AG04450 (cell line): ENCODE results near the gene TOLLIP. TPM values are rescaled to one million over a fixed set of nuclear protein-coding genes. Genes with fewer than 3 reads are reported as not detected.

Source experiments
- CTCF ChIA-PET: fragments of 300-600, 350-600 bp; formaldehyde crosslinking; extraction: SDS; loops from one replicate; lab custom pipeline; 2022; ENCODE audit warnings: antibody characterized with exemption, inconsistent platforms; lab: Charles Lee
- POLR2A ChIA-PET: fragments of 350-600 bp; formaldehyde crosslinking; extraction: SDS; loops from one replicate; lab custom pipeline; 2021; ENCODE audit warnings: antibody characterized with exemption, inconsistent platforms; lab: Yijun Ruan, JAX
- DNase-seq: peaks from one replicate; pipeline ENCODE4 v3.0.0-alpha.2; 2011; ENCODE audit warnings: low read depth, low spot score
- H3K27ac ChIP-seq: one replicate; pipeline ENCODE4 v1.5.1; 2012; ENCODE audit warnings: low read depth, low read length, control low read depth
- H3K27me3 ChIP-seq: one replicate; pipeline ENCODE4 v1.6.0; 2012; ENCODE audit warnings: low read length; ENCODE audit not compliant: control insufficient read depth, insufficient read depth
- H3K4me3 ChIP-seq: 2 replicates; pipeline ENCODE4 v1.5.1; 2011; ENCODE audit warnings: mild to moderate bottlenecking, low read depth, low read length, control low read depth
- H3K9me3 ChIP-seq: 2 replicates; pipeline ENCODE4 v1.5.1; 2012; ENCODE audit warnings: low read length; ENCODE audit not compliant: control insufficient read depth, insufficient read depth
- polyA plus RNA-seq: library from polyadenylated mRNA; depleted of rRNA; stranded (reverse); fragments of >200 nt; gene quantifications from 2 replicates; pipeline ENCODE4 v1.2.3, GENCODE V29; 2011
- TF ChIP-seq, protein P1 (sequence below): IDR thresholded peaks from 2 replicates; pipeline ENCODE4 v1.5.1; 2011; ENCODE audit warnings: low read depth, low read length, control low read depth, inconsistent platforms

Gene TOLLIP
- polyA plus RNA-seq, 1 experiment = 24.3 TPM

DNA sequence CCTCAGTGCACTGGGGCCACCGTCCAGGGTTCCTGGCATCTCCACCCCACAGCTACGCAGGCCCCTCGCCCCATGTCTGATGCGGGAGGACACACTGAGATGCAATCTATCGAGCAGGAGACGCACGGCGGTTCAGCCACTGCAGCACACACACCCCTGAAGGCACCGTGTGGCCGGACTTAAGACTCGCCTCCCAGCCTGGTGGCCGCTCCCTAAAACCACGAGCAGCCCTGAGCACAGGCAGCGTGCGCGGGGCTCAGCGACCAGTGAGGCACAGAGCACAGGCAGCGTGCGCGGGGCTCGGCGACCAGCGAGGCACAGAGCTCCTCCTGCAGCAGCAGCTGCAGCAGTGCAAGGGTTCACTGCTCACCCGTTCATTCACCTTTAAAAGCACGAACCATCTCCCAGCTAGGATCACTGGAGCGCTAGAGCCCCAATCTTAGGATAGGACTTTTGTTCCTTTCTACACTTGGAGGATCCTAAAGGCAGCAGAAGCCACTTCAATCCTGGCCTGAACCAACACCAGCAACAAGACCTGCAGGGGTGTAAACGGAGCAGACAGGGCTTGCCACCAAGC, 31.4 kb downstream of the TOLLIP start:
- Histone ChIP-seq H3K9me3 (peaks cover 3% of the 10 kb centered on the region; the same call in 1 of the 2 replicates), H3K4me3 (no peak overlapping the region), H3K27ac (no peak overlapping the region), H3K27me3 (no peaks in the 10 kb centered on the region)
- TF ChIP-seq, protein P1, sequence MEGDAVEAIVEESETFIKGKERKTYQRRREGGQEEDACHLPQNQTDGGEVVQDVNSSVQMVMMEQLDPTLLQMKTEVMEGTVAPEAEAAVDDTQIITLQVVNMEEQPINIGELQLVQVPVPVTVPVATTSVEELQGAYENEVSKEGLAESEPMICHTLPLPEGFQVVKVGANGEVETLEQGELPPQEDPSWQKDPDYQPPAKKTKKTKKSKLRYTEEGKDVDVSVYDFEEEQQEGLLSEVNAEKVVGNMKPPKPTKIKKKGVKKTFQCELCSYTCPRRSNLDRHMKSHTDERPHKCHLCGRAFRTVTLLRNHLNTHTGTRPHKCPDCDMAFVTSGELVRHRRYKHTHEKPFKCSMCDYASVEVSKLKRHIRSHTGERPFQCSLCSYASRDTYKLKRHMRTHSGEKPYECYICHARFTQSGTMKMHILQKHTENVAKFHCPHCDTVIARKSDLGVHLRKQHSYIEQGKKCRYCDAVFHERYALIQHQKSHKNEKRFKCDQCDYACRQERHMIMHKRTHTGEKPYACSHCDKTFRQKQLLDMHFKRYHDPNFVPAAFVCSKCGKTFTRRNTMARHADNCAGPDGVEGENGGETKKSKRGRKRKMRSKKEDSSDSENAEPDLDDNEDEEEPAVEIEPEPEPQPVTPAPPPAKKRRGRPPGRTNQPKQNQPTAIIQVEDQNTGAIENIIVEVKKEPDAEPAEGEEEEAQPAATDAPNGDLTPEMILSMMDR = no peak
- ChIA-PET CTCF (no interaction called here), POLR2A (no interaction called here)
- DNase-seq = no peak

DNA sequence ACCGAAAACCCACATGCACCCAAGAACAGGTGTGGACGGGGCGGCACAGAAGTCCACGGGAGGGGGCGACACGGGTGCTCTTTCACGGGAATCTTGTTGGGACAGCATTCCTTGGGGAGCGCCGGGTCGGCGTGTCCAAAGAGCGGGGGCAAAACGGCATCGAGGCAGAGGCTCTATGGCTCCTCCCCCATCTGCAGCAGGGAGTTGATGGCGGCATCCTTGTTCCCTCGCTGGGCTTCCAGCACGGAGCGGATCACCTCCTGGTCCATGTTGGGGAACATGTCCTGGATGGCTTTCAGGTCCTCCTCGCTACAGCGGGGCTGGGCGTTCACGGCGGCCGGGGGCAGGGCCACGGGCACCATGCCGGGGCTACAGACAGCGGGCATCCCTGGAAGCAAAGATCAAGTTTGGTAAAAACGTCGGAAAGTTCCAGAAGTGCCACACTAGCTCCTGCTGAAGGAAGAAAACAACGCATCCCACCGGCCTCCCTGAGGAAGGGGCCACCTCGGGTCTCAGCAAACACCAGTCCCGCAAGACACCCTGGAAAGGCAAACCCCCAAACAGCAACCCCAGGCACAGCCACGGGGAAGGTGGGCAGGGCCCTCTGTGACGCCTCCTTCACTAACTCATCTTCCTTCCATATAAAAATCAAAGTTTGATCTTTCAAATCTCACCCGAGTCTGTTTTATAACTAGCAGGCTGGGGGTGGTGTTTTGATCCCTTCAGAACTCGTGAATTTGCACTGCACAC, 32.4 kb downstream of the TOLLIP start:
- DNase-seq = no peak
- no peak overlapping the region for H3K4me3 ChIP-seq
- TF ChIP-seq, protein P1 = no peak
- peaks cover 3% of the 10 kb centered on the region; the same call in 1 of the 2 replicates for H3K9me3 ChIP-seq
- H3K27me3 ChIP-seq = no peaks in the 10 kb centered on the region
- ChIA-PET CTCF (no interaction called here), POLR2A (no interaction called here)
- no peak overlapping the region for H3K27ac ChIP-seq

DNA sequence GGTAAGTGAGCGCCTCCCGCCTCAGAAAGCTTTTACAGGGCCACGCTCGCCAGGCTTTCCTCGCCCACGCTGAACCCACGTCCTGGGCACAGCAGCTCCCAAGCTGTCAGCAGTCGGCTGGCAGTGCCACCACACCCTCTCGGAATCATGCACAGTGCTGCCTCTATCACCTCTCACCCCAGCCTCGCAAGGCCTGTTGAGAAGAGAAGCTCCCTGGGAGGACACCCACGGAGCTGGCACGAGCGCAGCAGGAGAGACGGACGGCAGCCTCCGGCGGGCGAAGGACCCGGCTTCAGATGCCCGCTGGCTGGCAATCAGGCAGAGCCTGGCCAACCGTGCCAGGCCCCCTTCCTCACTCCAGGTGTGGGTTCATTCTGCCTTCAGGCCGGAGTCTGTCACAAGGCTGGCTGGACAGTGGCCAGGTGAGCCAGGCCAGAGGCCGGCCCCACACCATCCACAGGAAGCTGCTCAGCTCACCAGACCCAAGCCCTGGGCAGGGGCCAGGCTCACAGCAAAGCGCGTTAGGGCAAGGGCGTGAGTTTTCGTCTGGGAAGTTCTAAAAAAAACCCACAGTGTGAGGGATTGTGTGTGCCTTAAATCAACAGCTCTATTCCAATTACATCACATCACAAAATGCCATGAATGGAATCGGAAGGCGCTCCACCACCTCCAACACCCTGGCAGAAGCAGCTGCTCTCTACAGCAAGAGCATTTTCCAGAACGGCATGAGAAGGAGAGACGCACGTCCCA, 33.2 kb downstream of the TOLLIP start:
- ChIA-PET CTCF (no interaction called here), POLR2A (no interaction called here)
- no peaks in the 10 kb centered on the region; the same call in 1 of the 2 replicates for H3K9me3 ChIP-seq
- H3K27me3 ChIP-seq = no peaks in the 10 kb centered on the region
- H3K27ac ChIP-seq = no peak overlapping the region
- no peak for DNase-seq
- no peak overlapping the region for H3K4me3 ChIP-seq
- TF ChIP-seq, protein P1 = no peak

DNA sequence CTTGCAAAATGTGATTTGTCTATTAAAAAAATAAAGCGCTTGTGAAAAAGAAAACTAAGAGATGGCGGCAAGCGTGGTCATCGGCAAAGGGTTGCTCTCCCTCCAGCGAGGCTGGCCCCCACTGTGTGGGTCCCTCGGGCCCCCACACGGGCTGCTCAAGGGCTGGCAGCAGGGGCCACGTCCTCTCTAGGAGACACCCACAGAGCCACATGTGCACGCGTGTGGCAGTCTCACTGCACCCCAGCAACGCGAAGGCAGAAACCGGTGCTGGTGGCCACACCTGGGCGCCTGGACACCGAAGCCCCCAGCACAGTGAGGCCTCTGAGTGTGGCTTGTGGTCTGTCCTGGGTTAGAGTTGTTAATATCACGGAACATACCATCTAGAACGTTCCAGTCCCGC, 34.4 kb downstream of the TOLLIP start:
- no peak overlapping the region for H3K4me3 ChIP-seq
- ChIA-PET POLR2A (no interaction called here), CTCF (no interaction called here)
- no peak overlapping the region for H3K27ac ChIP-seq
- H3K9me3 ChIP-seq = no peaks in the 10 kb centered on the region; the same call in 1 of the 2 replicates
- TF ChIP-seq, protein P1 = no peak
- H3K27me3 ChIP-seq = no peaks in the 10 kb centered on the region
- DNase-seq = no peak
